Ovary (tissue), 3 donors: ENCODE measurements around the gene WDFY1.

Source experiments
- CTCF ChIP-seq, 3 donors: fragments of 450-650 bp in 2 of 3; fragments of 200-600 bp in 1 of 3; IDR thresholded peaks; one replicate each; pipeline versions ENCODE4 v1.5.1 to v1.8.0; 2016 to 2022; ENCODE audit warnings: antibody characterized with exemption in 3 of 3, mild to moderate bottlenecking in 1 of 3
- EP300 ChIP-seq: sonication (generic); formaldehyde crosslinking; IDR thresholded peaks from one replicate; pipeline ENCODE4 v1.6.1; 2017; ENCODE audit warnings: antibody characterized with exemption
- POLR2A ChIP-seq: fragments of 450-650 bp; IDR thresholded peaks from one replicate; pipeline ENCODE4 v1.6.1; 2017; ENCODE audit warnings: antibody characterized with exemption, mild to moderate bottlenecking, moderate library complexity
- donor health status: DM: no; HTN: no; CAD: no.

- no peak for TF ChIP-seq CTCF (IDR thresholded peaks at IDR 0.05)
- no peak for TF ChIP-seq EP300
- no peak for TF ChIP-seq POLR2A
Measured at GRCh38 chr2:223980397-223980735, 35.2 kb upstream of the WDFY1 start.
